ENCODE measurements around the gene HNRNPA3.
"Not testable (repeated sequence)": the region's sequence is repeated elsewhere in the genome, so short reads cannot be mapped to it uniquely, and the experiment has no call there.

The HNRNPA3 gene

DNA sequence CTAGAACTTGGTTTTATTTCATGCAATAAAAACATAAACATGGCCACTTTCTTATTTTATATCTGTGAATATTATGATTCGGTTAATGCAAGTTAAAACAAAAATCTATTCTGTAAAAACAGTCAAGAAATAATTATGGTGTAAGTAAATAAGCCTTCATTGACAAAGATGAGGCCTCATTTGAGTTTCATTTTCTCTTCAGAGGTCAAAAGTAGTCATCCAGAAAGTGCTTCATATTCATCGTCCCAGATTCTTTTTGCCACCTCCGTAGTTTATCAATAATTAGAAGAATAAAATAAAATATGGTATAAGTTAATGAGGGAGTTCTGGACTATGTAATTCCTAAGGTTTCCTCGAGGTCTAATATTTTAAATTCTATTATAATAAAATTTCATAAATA is 19.4 kb upstream of the HNRNPA3 start:
- no peak for DNase-seq
- no peak overlapping the region for H3K4me3 ChIP-seq
- H3K9me3 ChIP-seq: no peaks in the 10 kb centered on the region
- no peak overlapping the region for H3K27ac ChIP-seq
- H3K36me3 ChIP-seq: no peaks in the 10 kb centered on the region
- H3K4me1 ChIP-seq: no peaks in the 10 kb centered on the region
- no peaks in the 10 kb centered on the region for H3K27me3 ChIP-seq
- TF ChIP-seq, protein P1, sequence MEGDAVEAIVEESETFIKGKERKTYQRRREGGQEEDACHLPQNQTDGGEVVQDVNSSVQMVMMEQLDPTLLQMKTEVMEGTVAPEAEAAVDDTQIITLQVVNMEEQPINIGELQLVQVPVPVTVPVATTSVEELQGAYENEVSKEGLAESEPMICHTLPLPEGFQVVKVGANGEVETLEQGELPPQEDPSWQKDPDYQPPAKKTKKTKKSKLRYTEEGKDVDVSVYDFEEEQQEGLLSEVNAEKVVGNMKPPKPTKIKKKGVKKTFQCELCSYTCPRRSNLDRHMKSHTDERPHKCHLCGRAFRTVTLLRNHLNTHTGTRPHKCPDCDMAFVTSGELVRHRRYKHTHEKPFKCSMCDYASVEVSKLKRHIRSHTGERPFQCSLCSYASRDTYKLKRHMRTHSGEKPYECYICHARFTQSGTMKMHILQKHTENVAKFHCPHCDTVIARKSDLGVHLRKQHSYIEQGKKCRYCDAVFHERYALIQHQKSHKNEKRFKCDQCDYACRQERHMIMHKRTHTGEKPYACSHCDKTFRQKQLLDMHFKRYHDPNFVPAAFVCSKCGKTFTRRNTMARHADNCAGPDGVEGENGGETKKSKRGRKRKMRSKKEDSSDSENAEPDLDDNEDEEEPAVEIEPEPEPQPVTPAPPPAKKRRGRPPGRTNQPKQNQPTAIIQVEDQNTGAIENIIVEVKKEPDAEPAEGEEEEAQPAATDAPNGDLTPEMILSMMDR (IDR thresholded peaks at IDR 0.05): no peak
- intact Hi-C loops (cut with DNase I; ENCODE audit: low total_unique reads): no loop called here

DNA sequence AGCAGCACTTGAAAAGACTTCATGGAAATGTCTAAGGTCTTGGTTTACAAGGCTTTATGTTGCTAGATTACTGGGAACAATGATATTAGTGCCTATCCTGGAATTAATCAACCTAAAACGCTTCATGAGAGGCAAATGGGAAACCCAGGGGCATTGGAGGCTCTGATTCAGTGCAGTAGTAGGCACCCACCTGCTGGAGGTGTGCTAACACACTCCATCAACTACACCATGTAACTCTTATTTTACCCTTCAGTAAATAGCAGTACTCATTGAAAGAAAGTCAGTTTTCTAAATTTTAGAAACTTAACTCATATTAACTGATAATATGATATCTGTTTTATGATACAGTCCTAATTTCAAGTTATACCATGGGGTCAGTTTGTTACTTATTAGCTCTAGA is 17.4 kb upstream of the HNRNPA3 start:
- Histone ChIP-seq H3K4me3 (no peak overlapping the region), H3K27ac (no peak overlapping the region), H3K9me3 (no peaks in the 10 kb centered on the region), H3K27me3 (no peaks in the 10 kb centered on the region), H3K4me1 (no peaks in the 10 kb centered on the region), H3K36me3 (no peaks in the 10 kb centered on the region)
- intact Hi-C loops (cut with DNase I; ENCODE audit: low total_unique reads): no loop called here
- TF ChIP-seq, protein P1 (IDR thresholded peaks at IDR 0.05): no peak
- no peak for DNase-seq

DNA sequence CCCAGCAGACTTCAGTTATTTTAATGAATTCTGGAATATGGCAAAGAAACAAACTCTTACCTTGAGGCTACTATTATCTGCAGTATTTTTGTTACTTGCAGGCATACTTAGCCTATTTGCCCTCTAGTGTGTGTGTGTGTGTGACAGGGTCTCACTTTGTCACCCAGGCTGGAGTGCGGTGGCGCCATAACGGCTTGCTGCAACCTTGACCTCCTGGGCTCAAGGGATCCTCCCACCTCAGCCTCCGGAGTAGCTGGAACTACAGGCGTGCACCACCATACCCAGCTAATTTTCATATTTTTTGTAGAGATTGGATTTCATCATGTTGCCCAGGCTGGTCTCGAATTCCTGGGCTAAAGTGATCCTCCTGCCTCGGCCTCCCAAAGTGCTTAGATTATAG is 12.2 kb upstream of the HNRNPA3 start:
- intact Hi-C loops (cut with DNase I; ENCODE audit: low total_unique reads): not testable (repeated sequence)

DNA sequence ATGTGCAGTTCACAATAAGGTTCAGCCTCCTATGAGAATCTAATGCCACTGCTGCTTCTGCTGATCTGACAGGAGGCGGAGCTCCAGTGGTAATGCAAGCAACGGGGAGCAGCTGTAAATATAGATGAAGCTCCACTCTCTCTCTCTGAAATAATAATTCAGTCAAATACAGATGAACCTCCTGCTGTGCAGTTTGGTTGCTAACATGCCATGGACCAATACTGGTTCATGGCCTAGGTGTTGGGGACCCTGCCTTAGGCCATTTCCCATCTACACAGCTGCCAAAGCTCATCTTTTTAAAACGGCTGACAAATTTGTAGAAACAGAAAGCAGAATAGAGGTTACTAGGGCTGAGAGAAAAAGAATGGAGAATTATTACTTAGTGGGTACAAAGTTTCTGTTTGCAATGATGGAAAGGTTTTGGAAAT is 10.7 kb upstream of the HNRNPA3 start:
- Histone ChIP-seq H3K27ac (no peak overlapping the region), H3K36me3 (no peaks in the 10 kb centered on the region), H3K27me3 (no peaks in the 10 kb centered on the region), H3K4me3 (no peak overlapping the region), H3K9me3 (no peaks in the 10 kb centered on the region), H3K4me1 (no peaks in the 10 kb centered on the region)
- no peak for DNase-seq
- TF ChIP-seq, protein P1 (IDR thresholded peaks at IDR 0.05): no peak
- intact Hi-C loops (cut with DNase I; ENCODE audit: low total_unique reads): no loop called here

More for the DNA sequence above, 12.2 kb upstream of the HNRNPA3 start:
- not testable (repeated sequence) for H3K9me3 ChIP-seq, H3K27ac ChIP-seq, H3K36me3 ChIP-seq, H3K4me1 ChIP-seq, H3K4me3 ChIP-seq, DNase-seq, H3K27me3 ChIP-seq

DNA sequence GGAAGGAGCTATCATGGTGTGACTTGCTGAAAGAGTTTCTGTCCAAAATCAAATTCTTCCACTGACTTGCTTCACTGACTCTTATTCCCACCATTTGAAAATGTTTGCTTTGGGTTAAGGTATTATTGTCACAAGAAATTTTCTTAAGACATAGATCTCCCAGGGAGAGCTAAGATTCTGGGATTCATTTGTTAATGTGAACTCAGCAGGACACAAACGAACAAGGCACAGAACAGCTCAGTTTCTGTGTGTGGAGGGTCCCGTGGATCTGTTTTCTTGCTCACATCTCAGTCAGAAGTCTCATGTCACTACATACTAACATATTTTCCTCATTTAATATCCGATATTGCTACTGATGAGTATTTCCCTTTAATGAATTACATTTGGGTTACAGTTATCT is 8.2 kb upstream of the HNRNPA3 start:
- TF ChIP-seq, protein P1 (IDR thresholded peaks at IDR 0.05): no peak
- Histone ChIP-seq H3K4me1 (no peaks in the 10 kb centered on the region), H3K4me3 (no peak overlapping the region), H3K36me3 (no peaks in the 10 kb centered on the region), H3K9me3 (no peaks in the 10 kb centered on the region), H3K27ac (no peak overlapping the region), H3K27me3 (no peaks in the 10 kb centered on the region)
- intact Hi-C loops (cut with DNase I; ENCODE audit: low total_unique reads): no loop called here
- DNase-seq: no peak

DNA sequence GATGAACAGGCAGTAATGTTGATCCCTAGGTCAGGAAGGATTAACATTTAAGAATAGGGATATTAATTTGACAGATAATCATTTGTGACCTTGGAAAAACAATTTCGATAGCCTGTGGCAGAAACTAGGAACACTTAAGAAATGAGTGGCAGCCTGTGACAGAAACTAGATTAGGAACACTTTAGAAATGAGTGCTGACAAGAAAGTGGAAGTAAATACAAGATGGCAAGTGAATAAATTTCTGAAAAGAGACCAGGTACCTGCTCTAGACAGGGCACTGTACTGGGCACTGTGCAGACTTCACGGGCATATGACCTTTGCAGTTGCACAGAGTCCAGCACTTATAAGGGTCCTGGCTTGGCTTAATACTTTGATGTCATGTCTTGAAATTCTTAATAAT is 5.5 kb upstream of the HNRNPA3 start:
- no peaks in the 10 kb centered on the region for H3K9me3 ChIP-seq
- TF ChIP-seq, protein P1 (IDR thresholded peaks at IDR 0.05): no peak
- peaks cover 0 to 10% (median 3%) of the 10 kb centered on the region in 4 donors for H3K4me1 ChIP-seq
- intact Hi-C loops (cut with DNase I; ENCODE audit: low total_unique reads): no loop called here
- DNase-seq: no peak
- no peaks in the 10 kb centered on the region for H3K36me3 ChIP-seq
- H3K4me3 ChIP-seq: no peak overlapping the region
- H3K27me3 ChIP-seq: no peaks in the 10 kb centered on the region
- H3K27ac ChIP-seq: no peak overlapping the region

Measured in tibial artery (tissue), 4 donors.